HG03565 (cell line): ENCODE measurements around the gene CSK.

Experiments used
- ATAC-seq: cut with Tn5 transposase; IDR thresholded peaks from one replicate; pipeline ENCODE4 v1.9.1; 2021; ENCODE audit warnings: mild to moderate bottlenecking, moderate library complexity; ENCODE audit not compliant: unreplicated experiment

CSK gene

DNA sequence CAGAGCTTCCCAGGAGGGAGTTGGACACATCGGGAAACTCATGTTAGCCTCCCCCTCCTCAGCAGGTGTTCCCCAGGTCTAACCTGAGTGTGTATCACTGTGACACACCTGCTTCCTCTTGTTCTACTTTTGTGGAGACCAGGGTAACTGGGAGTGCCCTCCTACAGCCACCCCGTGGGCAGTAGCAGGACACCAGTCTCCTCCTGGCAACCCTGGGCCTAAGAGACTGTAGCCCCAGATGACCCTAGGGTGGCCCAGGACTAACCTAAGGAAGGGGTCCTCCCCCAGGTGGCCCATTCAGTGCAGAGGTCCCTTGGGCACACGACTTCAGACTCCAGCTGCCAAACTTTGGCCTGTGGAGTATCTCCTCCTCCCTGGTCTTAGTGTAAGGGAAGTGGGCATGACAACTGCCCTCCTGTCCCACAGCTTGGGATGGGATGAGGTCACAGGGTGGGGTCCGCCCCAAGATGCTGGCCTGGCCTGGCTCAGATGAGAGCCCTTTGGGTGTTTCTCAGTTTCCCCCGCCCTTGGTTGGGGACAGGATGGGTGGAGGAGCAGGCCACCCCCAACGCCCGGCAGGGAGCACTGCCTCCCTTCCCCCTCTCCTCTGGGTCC is 4.8 kb downstream of the CSK start:
- no peak for ATAC-seq

DNA sequence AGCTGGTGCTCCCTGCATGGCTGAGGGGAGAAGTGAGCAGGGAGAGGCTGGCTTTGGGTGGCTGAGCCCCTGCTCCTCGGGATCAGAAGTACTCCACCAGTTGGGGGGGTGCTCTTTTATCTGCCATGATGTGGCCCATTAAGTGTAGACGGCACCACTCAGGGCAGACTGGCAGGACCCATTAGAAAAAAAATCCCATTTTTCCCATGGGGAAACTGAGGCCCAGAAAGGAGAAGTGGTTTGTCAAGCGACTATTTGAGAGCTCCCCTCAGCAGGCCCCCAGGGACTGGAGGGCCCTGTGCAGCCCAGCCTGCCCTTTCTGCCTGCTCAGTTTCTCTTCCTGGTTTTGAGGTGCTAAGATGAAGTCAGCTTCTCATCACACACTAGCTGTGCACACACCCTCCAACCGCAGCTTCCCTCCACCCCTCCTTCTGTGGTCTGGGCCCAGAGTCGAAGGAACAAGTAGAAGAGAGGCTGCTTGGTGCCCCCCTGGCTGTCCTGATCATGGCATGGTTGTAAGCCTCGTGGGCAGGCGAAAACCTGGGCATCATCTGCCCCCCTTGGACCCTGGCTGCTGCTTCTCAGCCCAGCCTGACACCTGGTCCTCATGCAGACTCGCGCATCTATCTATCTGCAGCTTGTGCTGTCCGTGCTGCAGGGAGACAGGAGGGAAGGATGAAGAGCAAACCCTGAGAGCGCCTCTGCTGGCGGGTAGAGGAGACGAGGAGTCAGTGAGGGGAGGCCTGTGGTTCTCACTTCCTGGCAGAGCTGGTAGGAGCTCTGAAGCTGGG is 5.6 kb downstream of the CSK start:
- peak; percentile 36 for ATAC-seq

DNA sequence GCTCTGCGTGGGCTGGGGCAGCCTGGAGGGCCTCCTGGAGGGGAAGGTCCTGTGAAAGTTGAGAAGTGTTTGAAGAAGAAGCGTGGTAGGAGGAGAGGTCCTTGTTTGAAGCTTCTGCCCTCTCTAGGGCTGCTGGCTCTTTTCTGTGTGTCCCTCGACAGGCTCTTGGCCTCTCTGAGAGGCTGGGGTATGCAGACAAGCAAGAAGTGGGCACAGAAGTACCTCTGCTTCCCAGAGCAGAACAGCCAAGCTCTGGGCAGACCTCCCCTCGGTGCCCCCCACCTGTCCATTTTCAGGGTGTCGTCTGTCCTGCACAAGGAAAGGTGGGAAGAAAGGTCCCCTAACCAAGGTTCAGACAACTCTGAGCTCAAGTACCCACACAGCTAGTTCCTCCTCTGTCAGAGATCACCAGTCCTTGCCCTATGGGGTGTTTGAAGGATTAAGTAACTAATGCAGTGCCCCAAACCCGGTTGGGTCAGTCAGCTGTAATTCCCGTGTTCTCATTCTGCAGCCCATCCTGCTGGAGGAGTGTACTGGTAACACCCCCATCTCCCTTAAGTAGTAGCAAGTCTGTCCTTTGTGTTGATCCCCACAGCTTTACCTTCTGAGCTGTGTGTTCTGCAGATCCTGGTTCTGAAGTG is 6.3 kb downstream of the CSK start:
- ATAC-seq, result no peak

DNA sequence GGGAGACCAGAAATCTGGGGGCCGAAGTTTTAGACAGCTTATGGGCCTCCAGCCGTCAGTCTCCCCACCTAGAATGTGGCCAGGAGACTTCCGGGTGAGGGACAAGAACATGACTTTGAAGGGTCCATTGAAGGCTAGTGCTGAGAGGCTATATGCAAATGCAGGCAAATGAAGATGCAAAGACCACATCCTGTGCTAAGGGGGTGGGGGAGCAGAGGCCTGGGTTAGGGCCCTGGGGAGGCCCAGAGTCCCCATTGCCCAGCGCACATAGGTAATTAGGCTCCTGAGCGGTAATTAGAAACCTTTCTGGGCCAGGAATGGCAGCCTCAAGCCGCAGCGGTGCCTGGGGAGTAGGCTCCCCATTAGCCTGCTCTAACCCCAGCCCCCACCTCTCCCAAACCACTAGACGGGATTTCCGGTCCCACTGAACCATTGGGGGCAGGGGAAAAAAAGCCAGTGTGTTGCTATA is 6.8 kb downstream of the CSK start:
- no peak for ATAC-seq

DNA sequence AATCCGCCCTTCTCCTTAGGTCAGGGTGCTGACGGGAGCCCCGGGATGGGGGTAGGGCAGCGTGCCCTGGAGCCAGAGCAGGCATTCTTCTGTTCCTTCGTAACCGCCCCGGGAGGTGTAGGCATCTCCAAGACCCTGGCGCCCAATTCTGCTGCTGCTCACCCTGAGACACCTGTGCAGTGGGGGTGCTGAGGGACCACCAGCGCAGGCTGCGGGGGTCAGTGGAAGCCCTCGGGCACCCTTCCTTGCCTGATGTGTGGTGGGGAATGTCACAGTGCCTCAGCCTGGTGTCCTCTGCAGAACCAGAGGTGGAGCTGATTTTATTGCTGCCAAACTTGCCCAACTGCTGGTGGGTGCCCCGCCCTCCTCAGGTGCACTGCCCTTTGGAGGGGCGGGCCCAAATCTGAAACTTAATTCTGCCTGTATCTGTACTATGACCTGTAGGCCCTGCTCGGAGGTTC is 7.3 kb downstream of the CSK start:
- no peak for ATAC-seq

DNA sequence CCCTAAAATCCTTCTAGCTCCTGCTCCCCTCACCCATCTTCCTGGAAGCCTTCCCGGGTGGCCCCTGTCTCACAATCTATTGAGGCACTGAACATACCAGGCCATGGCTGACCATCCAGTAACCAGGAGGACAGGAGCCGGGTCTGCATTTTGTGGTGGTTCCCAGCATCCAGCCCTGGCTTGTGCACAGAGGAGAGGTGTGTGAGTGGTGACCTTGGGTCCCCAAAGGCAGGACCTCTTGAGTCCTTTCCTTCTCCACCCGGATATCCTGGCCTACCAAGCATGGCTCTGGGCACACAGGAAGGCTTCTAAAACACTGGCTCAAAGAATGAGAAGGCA is 7.8 kb downstream of the CSK start:
- ATAC-seq, result no peak

DNA sequence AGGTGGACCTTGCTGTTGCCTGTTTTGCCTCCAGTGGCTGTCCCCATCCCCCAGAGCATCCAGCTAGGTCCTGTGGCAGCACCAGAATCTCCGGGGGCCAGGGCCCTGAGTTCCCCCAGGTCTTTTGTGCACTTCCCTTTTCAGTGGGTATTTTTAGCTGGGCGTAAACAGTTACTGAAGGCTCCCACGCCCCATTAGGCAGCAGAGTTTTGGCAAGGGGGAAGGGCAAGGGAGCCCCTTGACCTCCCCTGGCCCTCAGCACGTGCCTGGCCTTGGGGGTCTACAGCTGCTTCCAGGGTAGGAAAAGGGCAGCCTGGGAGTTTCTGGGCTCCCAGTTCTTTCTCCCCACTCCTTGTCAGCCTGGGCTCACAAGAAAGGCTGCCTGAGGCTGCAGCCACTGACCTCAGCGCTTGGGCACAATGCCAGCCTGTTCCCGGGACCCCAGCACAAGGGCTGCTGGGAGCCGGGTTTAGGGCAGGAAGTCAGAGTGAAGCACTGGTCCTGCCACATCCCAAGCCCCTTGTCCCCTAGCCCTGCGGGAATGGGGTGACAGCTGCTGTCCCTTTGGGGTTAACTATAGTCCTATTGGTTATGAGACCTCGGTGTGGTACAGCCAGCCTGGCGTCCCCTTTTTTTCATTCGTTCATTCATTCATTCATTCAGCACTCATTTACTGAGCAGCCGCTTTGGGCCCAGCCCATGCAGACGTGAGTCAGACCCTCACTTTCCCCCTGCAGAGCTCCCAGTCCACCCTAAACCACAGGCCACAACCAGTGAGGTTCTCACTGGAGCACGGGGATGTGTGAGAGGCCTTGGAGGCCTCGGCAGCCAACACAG is 8.4 kb downstream of the CSK start:
- no peak for ATAC-seq

DNA sequence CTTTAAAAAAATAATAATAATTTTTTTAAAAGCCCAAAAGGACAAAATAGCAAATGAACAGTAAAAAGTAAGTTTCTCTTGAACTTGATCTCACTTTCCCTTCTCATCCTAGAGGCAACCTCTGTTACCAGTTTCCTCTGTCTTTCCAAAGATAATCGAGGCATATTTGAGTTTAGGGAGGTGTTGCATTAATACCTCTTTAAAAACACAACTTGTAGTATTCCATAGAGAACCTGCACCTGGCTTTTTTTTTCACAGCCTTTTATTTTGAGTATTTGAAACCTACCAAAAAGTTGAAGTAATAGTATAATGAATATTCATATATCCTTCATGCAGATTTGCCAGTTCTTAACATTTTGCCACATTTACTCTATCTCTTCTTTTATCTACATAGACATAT is 9.1 kb downstream of the CSK start:
- ATAC-seq, result no peak

DNA sequence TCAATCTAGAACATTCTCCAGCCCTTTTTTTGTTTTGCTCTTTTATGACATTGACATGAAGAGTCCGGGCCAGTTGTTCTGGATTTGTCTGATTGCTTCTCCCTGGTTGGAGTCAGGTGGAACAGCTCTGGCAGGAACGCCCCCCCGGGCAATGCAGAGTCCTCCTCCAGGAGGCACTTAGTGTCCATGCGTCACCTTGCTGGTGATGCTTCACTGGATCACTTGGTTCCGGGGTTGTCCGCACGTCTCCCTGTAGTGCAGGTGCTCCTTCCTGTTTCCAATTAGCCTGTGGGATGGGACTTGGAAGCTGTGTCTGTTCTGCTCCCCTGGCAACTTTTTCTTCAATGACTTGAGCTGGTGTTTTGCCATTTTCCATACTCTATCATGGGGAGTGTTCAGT is 9.8 kb downstream of the CSK start:
- ATAC-seq, result no peak

DNA sequence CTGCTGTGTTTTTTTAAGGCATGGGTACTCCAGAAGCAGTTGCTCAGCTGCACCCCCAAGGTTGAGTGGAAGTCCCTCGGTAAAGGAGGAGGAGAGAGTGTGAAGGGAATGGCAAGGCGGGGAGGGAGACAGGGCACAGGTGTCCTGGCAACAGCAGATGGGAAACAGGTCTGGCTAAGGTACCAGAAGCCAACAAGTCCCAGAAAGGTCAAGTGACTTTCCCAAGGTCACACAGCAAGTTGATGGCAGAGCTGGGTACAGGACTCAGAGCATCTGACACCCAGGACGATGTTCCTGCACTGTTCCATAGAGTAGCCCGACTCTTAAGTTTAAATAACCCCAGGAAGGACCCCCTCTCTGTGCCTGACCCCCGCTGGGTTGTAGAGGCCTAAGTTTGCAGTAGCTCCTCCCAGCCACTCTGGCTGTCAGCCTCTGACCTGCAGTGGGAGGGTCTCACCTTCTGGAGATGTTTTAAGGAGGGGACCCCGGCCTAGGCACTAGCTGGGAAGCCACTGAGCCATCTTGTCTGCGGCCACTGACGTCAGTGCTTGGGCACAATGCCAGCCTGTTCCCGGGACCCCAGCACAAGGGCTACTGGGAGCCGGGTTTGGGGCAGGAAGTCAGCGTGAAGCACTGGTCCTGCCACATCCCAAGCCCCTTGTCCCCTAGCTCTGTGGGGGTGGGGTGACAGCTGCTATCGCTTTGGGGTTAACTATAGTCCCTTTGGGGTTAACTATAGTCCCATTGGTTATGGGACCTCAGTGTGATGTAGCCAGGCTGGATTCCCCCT is 10.5 kb downstream of the CSK start:
- ATAC-seq, result no peak

DNA sequence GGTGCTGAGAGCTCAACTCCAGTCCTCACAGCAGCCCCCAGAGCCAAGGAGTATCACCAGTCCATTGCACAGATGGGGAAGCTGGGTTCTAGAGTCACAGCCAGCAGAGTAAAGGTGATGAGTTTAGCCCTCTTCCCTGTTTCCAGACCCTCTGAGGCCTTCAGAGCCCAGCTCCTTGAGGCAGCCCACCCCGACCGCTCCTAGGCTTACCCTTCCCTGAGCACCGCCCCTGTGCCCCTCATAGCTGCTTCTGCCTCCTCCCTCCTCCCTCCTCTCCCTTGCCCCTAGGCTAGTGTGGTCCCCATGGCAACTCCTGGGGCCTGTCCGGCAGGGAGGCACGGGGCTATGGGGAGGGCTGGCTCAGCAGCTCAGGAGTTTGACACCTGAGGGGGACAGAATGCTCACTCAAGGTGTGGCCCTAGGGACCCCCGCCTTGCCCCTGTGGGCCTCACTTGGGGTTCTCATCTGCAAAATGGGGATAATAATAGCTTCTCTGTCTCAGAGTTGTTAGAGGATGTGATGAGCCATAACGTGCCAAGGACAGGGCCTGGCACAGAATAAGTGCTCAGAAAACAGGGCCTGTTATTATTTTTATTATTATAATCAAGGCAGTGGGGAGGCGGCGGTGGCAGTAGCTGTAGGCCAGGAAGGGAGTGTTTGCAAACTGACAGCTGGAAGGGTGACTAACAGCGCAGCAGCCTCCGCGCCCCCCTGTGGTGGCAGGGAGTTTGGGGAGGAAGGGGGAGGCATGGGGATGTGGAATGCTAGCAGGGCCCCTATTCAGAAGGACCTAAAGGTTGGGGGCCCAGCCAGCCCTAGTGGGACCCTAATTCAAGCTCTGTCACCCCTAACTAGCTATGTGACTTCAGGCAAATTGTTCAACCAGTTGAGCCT is 11.5 kb downstream of the CSK start:
- ATAC-seq, result no peak

DNA sequence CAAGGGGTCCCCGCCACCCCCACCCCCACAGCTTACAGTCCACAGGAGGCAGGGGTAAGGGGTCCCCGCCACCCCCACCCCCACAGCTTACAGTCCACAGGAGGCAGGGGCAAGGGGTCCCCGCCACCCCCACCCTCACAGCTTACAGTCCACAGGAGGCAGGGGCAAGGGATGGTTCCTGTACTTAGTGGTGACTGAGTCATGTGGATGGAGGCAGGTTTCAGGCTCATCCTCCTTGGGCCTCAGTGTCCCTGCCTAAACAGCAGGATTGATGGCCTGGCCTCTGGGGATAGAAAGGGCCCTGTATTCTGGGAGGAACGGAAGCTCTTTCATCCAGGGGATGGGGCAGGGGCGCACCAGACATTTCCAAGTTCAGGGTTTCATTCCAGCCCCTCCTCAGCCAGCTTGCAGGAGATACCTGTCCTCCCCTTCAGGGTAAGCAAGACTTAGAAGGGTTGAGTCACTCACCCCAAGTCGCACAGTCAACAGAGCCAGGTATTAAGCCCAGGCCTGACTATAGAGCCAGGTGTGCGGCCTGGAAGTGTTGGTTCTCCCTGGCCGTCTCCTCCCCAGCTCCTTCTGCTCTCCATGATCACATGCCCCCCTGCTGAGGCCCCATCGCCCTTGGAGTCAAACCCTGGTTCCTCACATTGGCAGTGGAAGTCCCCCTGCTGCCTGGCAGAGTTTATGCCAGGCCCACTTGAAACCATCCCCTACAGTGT is 12.5 kb downstream of the CSK start:
- ATAC-seq, result no peak

DNA sequence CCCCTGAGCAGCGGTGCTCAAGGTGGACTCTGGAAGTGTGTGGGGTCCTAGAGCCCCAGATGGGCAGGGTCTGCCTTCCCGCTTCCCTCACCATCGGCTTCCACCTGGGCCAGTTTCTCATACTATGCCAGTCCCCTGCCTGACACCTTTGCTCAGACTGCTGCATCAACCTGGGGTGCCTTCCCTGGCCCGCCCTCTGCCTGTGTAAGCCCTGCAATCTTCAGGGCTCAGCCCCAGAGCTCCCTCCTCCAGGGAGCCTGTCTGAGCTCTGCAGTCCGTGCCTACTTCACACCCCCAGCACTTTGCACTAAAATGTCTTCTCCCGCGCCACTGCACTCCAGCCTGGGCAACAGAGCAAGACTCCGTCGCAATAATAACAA is 13.1 kb downstream of the CSK start:
- no peak for ATAC-seq

DNA sequence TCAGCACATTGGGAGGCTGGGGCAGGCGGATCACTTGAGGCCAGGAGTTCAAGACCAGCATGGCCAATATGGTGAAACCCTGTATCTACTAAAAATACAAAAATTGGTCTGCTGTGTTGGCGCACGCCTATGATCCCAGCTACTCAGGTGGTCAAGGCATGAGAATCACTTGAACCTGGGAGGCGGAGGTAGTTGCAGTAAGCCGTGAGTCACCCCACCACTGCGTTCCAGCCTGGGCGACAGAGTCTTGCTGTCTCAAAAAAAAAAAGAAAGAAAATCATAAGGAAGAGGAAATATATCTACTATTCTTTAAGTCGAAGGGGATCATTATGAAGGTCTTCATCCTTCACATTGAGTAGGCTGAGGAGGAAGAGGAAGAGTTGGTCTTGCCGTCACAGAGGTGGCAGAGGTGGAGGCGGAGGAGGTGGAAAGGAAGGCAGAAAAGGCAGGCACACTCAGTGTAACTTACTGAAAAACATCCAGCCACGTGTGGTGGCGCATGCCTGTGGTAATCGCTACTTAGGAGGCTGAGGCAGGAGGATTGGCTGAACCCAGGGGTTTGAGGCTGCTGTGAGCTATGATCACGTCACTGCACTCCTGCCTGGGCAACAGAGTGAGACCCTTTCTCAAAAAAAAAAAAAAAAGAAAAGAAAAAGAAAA is 14.2 kb downstream of the CSK start:
- no peak for ATAC-seq

DNA sequence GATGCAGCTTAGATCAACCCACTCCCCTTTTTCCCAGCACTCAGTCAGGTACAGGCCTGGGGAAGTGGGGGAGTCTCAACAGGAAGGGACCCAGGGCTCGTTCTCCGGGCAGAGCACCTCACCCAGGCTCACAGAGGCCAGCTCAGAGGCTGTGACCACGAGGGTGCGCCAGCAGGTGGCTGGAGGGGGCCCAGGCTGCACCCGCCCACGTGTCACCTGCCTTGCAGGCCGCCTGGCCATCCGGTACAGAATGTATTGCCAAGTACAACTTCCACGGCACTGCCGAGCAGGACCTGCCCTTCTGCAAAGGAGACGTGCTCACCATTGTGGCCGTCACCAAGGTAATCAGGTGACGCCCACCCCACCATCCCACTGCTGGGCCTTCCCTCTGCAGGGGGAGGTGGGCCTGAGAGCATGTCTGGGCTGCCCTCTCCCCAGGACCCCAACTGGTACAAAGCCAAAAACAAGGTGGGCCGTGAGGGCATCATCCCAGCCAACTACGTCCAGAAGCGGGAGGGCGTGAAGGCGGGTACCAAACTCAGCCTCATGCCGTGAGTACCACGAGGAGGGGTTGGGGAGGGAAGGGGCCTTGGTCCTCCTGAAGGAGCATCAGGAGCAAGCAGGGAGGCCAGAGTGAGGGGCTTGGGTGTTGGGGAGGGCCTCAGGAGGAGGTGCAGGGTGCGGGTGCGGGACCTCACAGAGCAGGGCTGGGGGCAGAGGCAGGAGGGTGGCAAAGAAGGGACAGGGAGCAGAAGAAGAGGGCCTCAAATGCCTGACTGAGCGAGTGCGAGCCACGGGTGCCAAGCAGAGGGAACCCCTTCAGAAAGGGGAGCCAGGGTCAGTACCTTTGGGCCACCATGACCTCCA is 16.7 kb downstream of the CSK start:
- ATAC-seq, result no peak

DNA sequence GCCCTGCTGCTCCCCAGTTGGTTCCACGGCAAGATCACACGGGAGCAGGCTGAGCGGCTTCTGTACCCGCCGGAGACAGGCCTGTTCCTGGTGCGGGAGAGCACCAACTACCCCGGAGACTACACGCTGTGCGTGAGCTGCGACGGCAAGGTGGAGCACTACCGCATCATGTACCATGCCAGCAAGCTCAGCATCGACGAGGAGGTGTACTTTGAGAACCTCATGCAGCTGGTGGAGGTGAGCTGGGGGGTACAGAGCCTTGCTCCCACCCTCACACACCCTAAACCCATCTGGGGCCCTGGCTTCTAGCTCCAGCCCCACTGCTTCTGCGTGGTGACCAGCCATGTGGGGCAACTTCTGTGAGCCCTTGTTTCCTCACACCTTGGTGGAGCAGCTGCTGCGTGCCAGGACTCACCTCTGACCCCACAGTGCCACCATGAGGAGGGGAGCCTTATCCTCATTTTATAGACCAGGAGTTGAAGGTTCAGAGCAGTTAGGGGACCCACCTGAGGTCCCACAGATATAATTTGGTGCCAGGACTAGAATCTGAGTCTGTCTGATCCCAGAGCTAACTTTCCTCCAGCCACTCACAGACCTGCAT is 17.5 kb downstream of the CSK start:
- ATAC-seq, result no peak
